Effector CD8-positive, alpha-beta T cell (primary cell): Measurements from ENCODE around the gene SNX22.
A peak's percentile ranks its signal among the peaks of the same experiment; 100 is the strongest.

Experiments
- DNase-seq: peaks from one replicate; lab custom pipeline; 2025; lab: John Stamatoyannopoulos, UW

Gene SNX22

GRCh38 chr15:64134345-64134829, 17.1 kb upstream of the SNX22 start:
- no peak for DNase-seq

GRCh38 chr15:64136347-64136746, 15.2 kb upstream of the SNX22 start:
- DNase-seq = no peak

- DNase-seq = no peak
Measured at GRCh38 chr15:64137226-64137833, 14.2 kb upstream of the SNX22 start.

GRCh38 chr15:64138331-64138941, 13.1 kb upstream of the SNX22 start:
- DNase-seq = no peak

- DNase-seq = no peak
Measured at GRCh38 chr15:64141798-64142512, 9.6 kb upstream of the SNX22 start.

GRCh38 chr15:64143276-64143675, 8.3 kb upstream of the SNX22 start:
- no peak for DNase-seq

GRCh38 chr15:64144192-64144564, 7.4 kb upstream of the SNX22 start:
- DNase-seq = no peak

- no peak for DNase-seq
Measured at GRCh38 chr15:64144565-64145281, 6.8 kb upstream of the SNX22 start.

- DNase-seq = no peak
Measured at GRCh38 chr15:64146041-64146440, 5.5 kb upstream of the SNX22 start.

- DNase-seq = no peak
Measured at GRCh38 chr15:64146520-64146884, 5.0 kb upstream of the SNX22 start.

- DNase-seq = no peak
Measured at GRCh38 chr15:64146885-64147681, 4.4 kb upstream of the SNX22 start.

GRCh38 chr15:64148168-64148567, 3.4 kb upstream of the SNX22 start:
- no peak for DNase-seq

GRCh38 chr15:64148581-64148980, 3.0 kb upstream of the SNX22 start:
- DNase-seq = no peak

GRCh38 chr15:64149424-64149823, 2.1 kb upstream of the SNX22 start:
- no peak for DNase-seq

GRCh38 chr15:64149893-64150578, 1.5 kb upstream of the SNX22 start:
- DNase-seq = no peak

- no peak for DNase-seq
Measured at GRCh38 chr15:64152507-64153387, 1.2 kb downstream of the SNX22 start.

GRCh38 chr15:64153480-64154367, 2.2 kb downstream of the SNX22 start:
- DNase-seq = peak; percentile 85

GRCh38 chr15:64155802-64156651, 4.5 kb downstream of the SNX22 start:
- DNase-seq = no peak
